Keratinocyte (primary cell): ENCODE results near the gene FAM118B. TPM values are rescaled to one million over a fixed set of nuclear protein-coding genes. Genes with fewer than 3 reads are reported as not detected.

Source experiments
- DNase-seq: peaks from one replicate; pipeline ENCODE4 v3.0.0-alpha.2; 2011; ENCODE audit warnings: low read depth, missing footprints, low spot score
- FAIRE-seq: peaks from 2 replicates; lab custom pipeline; 2011; peaks lifted over from hg19 to GRCh38; lab: Jason Lieb, UNC
- H2AFZ ChIP-seq: 2 replicates; pipeline ENCODE4 v1.6.0; 2012; ENCODE audit warnings: low read length, control low read depth, inconsistent platforms; ENCODE audit not compliant: control insufficient read depth
- H3K27ac ChIP-seq: 2 replicates; pipeline ENCODE4 v1.5.1; 2011; ENCODE audit warnings: low read length; ENCODE audit not compliant: control insufficient read depth, insufficient read depth
- H3K27me3 ChIP-seq: 3 replicates; pipeline ENCODE4 v1.6.0; 2011; ENCODE audit warnings: low read length; ENCODE audit not compliant: control insufficient read depth, insufficient read depth; ENCODE audit errors: extremely low read depth
- H3K36me3 ChIP-seq, 2 experiments: 2 replicates in 1 of 2; 3 replicates in 1 of 2; pipeline ENCODE4 v1.5.1; 2011; ENCODE audit warnings: low read length in 2 of 2, mild to moderate bottlenecking in 1 of 2; ENCODE audit not compliant: control insufficient read depth in 2 of 2, insufficient read depth in 2 of 2; ENCODE audit errors: extremely low read depth in 1 of 2
- H3K4me1 ChIP-seq: 3 replicates; pipeline ENCODE4 v1.5.1; 2011; ENCODE audit warnings: low read length; ENCODE audit not compliant: control insufficient read depth, insufficient read depth; ENCODE audit errors: extremely low read depth
- H3K4me2 ChIP-seq: 3 replicates; pipeline ENCODE4 v1.6.0; 2011; ENCODE audit warnings: low read depth, low read length; ENCODE audit not compliant: control insufficient read depth, insufficient read depth; ENCODE audit errors: extremely low read depth
- H3K4me3 ChIP-seq, 3 experiments: fragments of 200-600 bp in 1 of 3; sonication (generic) in 1 of 3; 2 replicates in 2 of 3; 3 replicates in 1 of 3; pipeline ENCODE4 v1.5.1; 2011 to 2016; ENCODE audit warnings: low read length in 3 of 3, mild to moderate bottlenecking in 3 of 3, control low read depth in 2 of 3, inconsistent platforms in 1 of 3, low read depth in 1 of 3, mixed read lengths in 1 of 3, mixed run types in 1 of 3, moderate library complexity in 1 of 3; ENCODE audit not compliant: control insufficient read depth in 2 of 3, insufficient read depth in 2 of 3; ENCODE audit errors: extremely low read depth in 1 of 3
- H3K79me2 ChIP-seq: 2 replicates; pipeline ENCODE4 v1.6.0; 2012; ENCODE audit warnings: low read length; ENCODE audit not compliant: control insufficient read depth, insufficient read depth
- H3K9ac ChIP-seq: 3 replicates; pipeline ENCODE4 v1.6.0; 2011; ENCODE audit warnings: low read length; ENCODE audit not compliant: control insufficient read depth, insufficient read depth; ENCODE audit errors: extremely low read depth
- H3K9me1 ChIP-seq: 3 replicates; pipeline ENCODE4 v1.6.0; 2011; ENCODE audit warnings: low read length; ENCODE audit not compliant: control insufficient read depth, insufficient read depth; ENCODE audit errors: extremely low read depth
- H3K9me3 ChIP-seq: 2 replicates; pipeline ENCODE4 v1.5.1; 2012; ENCODE audit warnings: low read depth, low read length; ENCODE audit not compliant: control insufficient read depth
- H4K20me1 ChIP-seq: 3 replicates; pipeline ENCODE4 v1.6.0; 2011; ENCODE audit warnings: low read length; ENCODE audit not compliant: control insufficient read depth, insufficient read depth; ENCODE audit errors: extremely low read depth
- EZH2 ChIP-seq: IDR thresholded peaks from one replicate; pipeline ENCODE4 v1.6.1; 2012; ENCODE audit warnings: inconsistent platforms, mild to moderate bottlenecking, low read length, moderate library complexity
- dilution Hi-C: fragments of 300-500 bp; cut with MboI; formaldehyde crosslinking; loops from one replicate; pipeline ENCODE4 v1.7.0; 2020; ENCODE audit warnings: low sequenced_read_pairs; ENCODE audit not compliant: extremely low pct_ligation_motif_present
- polyA plus RNA-seq, 5 experiments: library from polyadenylated mRNA; depleted of rRNA in 3 of 5; stranded (reverse) in 3 of 5; stranded (forward) in 1 of 5; unstranded in 1 of 5; fragments of >200 nt; gene quantifications; 1 replicate in 1 of 5; 2 replicates in 3 of 5; 3 replicates in 1 of 5; pipeline versions ENCODE4 v1.2.1 to v1.2.3, GENCODE V29; 2011 to 2012; ENCODE audit warnings: missing spikeins in 2 of 5, low read depth in 1 of 5, low replicate concordance in 1 of 5
- small RNA-seq, 3 experiments: library from RNA; depleted of rRNA; stranded (forward); fragments of <200 nt; gene quantifications; one replicate each; pipeline ENCODE3, GENCODE V24; 2012; ENCODE audit warnings: low read depth in 3 of 3, low replicate concordance in 1 of 3; ENCODE audit not compliant: insufficient read length in 3 of 3
- TF ChIP-seq, protein P1 (sequence below), 3 experiments: IDR thresholded peaks in 1 of 3; conservative IDR thresholded peaks in 1 of 3; optimal IDR thresholded peaks in 1 of 3; 2 replicates in 2 of 3; 3 replicates in 1 of 3; pipeline versions ENCODE3 to v1.5.1; 2011; ENCODE audit warnings: low read length in 3 of 3, mild to moderate bottlenecking in 3 of 3, moderate library complexity in 2 of 3, control low read depth in 1 of 3, inconsistent platforms in 1 of 3; ENCODE audit not compliant: insufficient read depth in 2 of 3; ENCODE audit errors: extremely low read depth in 1 of 3

FAM118B gene
- polyA plus RNA-seq, 1 donor (not counting 4 experiments of a cell fraction or from before 2014, with no cell fraction given): 32.0 TPM

DNA sequence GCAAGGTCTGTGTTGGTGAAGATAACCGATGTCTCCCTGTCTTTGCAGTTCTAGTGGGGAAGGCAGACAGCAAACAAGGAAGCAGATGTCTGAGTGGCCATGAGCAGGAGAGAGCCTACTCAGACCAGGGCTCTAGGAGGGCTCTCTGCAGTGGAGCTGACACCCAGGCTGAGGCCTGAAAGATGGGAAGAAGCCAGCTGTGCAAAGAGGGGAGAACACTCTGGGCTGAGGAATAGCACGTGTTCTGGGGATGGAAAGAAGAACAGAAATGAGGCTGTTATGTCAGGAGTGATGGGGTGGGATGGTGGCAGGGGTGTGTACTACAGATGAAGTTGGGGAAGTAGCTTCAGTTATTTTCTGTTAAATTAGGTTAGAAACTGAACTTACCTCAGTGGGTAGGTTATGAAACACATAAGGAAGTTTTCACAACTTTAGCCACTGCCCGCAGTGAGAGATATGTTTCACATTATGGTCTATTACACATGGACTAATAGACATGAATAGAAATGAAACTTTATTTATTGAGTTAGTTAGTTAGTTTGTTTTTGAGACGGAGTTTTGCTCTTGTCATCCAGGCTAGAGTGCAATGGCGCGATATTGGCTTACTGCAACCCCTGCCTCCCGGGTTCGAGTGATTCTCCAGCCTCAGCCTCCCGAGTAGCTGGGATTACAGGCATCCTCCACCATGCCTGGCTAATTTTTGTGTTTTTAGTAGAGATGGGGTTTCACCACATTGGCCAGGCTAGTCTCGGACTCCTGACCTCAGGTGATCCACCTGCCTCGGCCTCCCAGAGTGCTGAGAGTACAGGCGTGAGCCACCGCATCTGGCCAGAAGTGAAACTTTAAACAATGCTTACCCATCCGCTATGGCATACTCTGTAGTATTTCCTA lies 100.1 kb downstream of the FAM118B start:
- TF ChIP-seq, protein P1, sequence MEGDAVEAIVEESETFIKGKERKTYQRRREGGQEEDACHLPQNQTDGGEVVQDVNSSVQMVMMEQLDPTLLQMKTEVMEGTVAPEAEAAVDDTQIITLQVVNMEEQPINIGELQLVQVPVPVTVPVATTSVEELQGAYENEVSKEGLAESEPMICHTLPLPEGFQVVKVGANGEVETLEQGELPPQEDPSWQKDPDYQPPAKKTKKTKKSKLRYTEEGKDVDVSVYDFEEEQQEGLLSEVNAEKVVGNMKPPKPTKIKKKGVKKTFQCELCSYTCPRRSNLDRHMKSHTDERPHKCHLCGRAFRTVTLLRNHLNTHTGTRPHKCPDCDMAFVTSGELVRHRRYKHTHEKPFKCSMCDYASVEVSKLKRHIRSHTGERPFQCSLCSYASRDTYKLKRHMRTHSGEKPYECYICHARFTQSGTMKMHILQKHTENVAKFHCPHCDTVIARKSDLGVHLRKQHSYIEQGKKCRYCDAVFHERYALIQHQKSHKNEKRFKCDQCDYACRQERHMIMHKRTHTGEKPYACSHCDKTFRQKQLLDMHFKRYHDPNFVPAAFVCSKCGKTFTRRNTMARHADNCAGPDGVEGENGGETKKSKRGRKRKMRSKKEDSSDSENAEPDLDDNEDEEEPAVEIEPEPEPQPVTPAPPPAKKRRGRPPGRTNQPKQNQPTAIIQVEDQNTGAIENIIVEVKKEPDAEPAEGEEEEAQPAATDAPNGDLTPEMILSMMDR (optimal IDR thresholded peaks at IDR 0.05 in 1 of 3, IDR thresholded peaks at IDR 0.05 in 1 of 3, conservative IDR thresholded peaks at IDR 0.05 in 1 of 3; ENCODE audit: extremely low read depth in 1 of 3, insufficient read depth in 2 of 3, low read length in 3 of 3): no peak
- no peak for TF ChIP-seq EZH2
- Histone ChIP-seq H3K4me3 (no peak overlapping the region), H3K27ac (no peak overlapping the region), H3K9ac (no peak overlapping the region), H3K9me3 (no peaks in the 10 kb centered on the region), H3K4me1 (peaks cover 26% of the 10 kb centered on the region), H2AFZ (no peak overlapping the region), H3K4me2 (no peak overlapping the region), H3K9me1 (no peaks in the 10 kb centered on the region), H4K20me1 (no peaks in the 10 kb centered on the region), H3K36me3 (no peaks in the 10 kb centered on the region), H3K79me2 (peaks cover under 1% of the 10 kb centered on the region), H3K27me3 (no peaks in the 10 kb centered on the region)
- no peak for FAIRE-seq
- DNase-seq: no peak
- dilution Hi-C loops: no loop called here

Small RNA genes lying within 50 kb of the gene (small RNA-seq; reads per million reads assigned to genes)
- gene AP001893.2 (0 reads per million in 3 experiments), gene RN7SL351P (0 reads per million in 3 experiments), gene RNU4-86P (0 reads per million in 3 experiments)

Other genes with a start within 250 kb of the FAM118B start
- 1.0 to 1.6 TPM (median 1.4 TPM) in 3 replicates for gene CDON, start 148.9 kb upstream of the FAM118B start, polyA plus RNA-seq
- 23.8 to 24.7 TPM (median 23.8 TPM) in 3 replicates for gene RPUSD4, start 132 bp upstream of the FAM118B start, polyA plus RNA-seq
- gene SRPRA, start 57.1 kb downstream of the FAM118B start, polyA plus RNA-seq: 50.7 to 96.1 TPM (median 56.0 TPM) in 3 replicates
- 16.4 to 23.1 TPM (median 20.8 TPM) in 3 replicates for gene FOXRED1, start 57.4 kb downstream of the FAM118B start, polyA plus RNA-seq
- gene TIRAP, start 71.3 kb downstream of the FAM118B start, polyA plus RNA-seq: 2.9 to 5.2 TPM (median 3.2 TPM) in 3 replicates
- 21.9 to 50.1 TPM (median 31.3 TPM) in 3 replicates for gene DCPS, start 92.3 kb downstream of the FAM118B start, polyA plus RNA-seq
- 23.2 to 38.9 TPM (median 24.6 TPM) in 3 replicates for gene ST3GAL4, start 143.9 kb downstream of the FAM118B start, polyA plus RNA-seq